ENCODE measurements around the gene THUMPD3. TPM values are rescaled to one million over a fixed set of nuclear protein-coding genes. Genes with fewer than 3 reads are reported as not detected.

The THUMPD3 gene
- total and polyA plus RNA-seq, 9 of the 15 experiments (the other 6 are each of a cell fraction or from before 2014, with no cell fraction given) = 58.3 to 132 (median 113) TPM

DNA sequence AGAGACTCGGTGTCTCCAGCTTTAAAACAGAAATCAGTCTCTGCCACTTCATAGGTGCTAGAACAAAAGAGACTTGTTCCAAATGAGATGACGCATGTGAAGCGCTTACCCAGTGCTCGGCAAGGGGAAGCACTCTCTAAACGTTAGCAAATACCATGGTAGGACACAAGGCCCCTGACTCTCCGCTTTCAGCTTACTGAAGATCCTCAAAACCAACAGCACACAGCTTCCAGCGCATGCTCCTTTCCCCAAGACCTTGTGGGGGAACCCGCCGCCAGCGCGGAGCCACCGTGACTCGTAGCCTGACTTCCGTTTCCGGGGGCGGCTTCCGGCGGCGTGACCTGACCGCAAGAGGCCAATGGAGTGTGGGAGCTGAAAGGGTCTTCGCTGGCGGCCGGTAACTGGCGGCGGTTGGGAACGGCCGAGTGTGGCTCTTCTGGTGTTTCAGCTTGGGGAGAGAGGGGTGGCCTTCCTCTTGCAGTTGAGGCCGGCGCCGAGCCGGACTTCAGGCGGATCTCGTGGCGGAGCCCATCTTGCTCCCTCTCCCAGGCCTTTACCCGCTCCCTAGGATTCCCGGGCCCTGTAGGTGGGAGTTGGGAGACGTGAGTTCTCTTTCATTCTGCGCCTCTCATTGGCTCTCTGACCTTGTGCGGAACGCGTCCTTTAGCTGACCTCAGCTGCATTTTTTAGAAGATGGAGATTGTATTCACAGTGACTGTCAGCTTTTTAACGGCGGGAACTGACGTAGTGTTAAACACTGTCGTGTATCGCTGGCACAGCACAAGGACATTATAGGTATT is at the start of gene THUMPD3 (continued):
- TF ChIP-seq, protein P1, sequence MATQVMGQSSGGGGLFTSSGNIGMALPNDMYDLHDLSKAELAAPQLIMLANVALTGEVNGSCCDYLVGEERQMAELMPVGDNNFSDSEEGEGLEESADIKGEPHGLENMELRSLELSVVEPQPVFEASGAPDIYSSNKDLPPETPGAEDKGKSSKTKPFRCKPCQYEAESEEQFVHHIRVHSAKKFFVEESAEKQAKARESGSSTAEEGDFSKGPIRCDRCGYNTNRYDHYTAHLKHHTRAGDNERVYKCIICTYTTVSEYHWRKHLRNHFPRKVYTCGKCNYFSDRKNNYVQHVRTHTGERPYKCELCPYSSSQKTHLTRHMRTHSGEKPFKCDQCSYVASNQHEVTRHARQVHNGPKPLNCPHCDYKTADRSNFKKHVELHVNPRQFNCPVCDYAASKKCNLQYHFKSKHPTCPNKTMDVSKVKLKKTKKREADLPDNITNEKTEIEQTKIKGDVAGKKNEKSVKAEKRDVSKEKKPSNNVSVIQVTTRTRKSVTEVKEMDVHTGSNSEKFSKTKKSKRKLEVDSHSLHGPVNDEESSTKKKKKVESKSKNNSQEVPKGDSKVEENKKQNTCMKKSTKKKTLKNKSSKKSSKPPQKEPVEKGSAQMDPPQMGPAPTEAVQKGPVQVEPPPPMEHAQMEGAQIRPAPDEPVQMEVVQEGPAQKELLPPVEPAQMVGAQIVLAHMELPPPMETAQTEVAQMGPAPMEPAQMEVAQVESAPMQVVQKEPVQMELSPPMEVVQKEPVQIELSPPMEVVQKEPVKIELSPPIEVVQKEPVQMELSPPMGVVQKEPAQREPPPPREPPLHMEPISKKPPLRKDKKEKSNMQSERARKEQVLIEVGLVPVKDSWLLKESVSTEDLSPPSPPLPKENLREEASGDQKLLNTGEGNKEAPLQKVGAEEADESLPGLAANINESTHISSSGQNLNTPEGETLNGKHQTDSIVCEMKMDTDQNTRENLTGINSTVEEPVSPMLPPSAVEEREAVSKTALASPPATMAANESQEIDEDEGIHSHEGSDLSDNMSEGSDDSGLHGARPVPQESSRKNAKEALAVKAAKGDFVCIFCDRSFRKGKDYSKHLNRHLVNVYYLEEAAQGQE (IDR thresholded peaks at IDR 0.05; ENCODE audit: borderline replicate concordance) = no peak
- TF ChIP-seq, protein P1 (CRISPR knock-in tag; IDR thresholded peaks at IDR 0.05; ENCODE audit: low read depth) = peak; percentile 53; the same call in 1 of the 2 replicates
- TF ChIP-seq RNF2 (IDR thresholded peaks at IDR 0.05) (peak; percentile 92), BRD4 (IDR thresholded peaks at IDR 0.05) (peak; percentile 98), SMARCA4 (IDR thresholded peaks at IDR 0.05) (peak; percentile 58; the same call in 1 of the 2 replicates), ZNF75A (CRISPR knock-in tag; IDR thresholded peaks at IDR 0.05) (no peak), EP300 (IDR thresholded peaks at IDR 0.05; ENCODE audit: low read length) (peak; percentile 51), MYBL2 (IDR thresholded peaks at IDR 0.05; ENCODE audit: low read depth) (peak; percentile 70), MYBL2 (CRISPR knock-in tag; IDR thresholded peaks at IDR 0.05; ENCODE audit: borderline replicate concordance) (no peak), ZNF184 (CRISPR knock-in tag; IDR thresholded peaks at IDR 0.05) (no peak), ZNF668 (CRISPR knock-in tag; IDR thresholded peaks at IDR 0.05) (peak; percentile 63; the same call in 1 of the 2 replicates), ESRRA (IDR thresholded peaks at IDR 0.05; ENCODE audit: borderline replicate concordance, low read depth) (peak; percentile 98), ARNT (IDR thresholded peaks at IDR 0.05) (peak; percentile 23 to 50; a peak in 1 of 4 replicates), ZNF12 (CRISPR knock-in tag; IDR thresholded peaks at IDR 0.05) (peak; percentile 99), E2F8 (IDR thresholded peaks at IDR 0.05; ENCODE audit: low read depth, partially characterized antibody) (peak; percentile 89), FOXK1 (CRISPR knock-in tag; IDR thresholded peaks at IDR 0.05; ENCODE audit: borderline replicate concordance) (peak; percentile 92; the same call in 1 of the 2 replicates)
- TF ChIP-seq, protein P2, sequence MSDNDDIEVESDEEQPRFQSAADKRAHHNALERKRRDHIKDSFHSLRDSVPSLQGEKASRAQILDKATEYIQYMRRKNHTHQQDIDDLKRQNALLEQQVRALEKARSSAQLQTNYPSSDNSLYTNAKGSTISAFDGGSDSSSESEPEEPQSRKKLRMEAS (CRISPR knock-in tag; IDR thresholded peaks at IDR 0.05) = peak; percentile 95
